WI38 (cell line): ENCODE results near the gene NT5C3B.
A peak's percentile ranks its signal among the peaks of the same experiment; 100 is the strongest.
"Not testable (repeated sequence)": the region's sequence is repeated elsewhere in the genome, so short reads cannot be mapped to it uniquely, and the experiment has no call there.

Source experiments
- H3K4me3 ChIP-seq: 2 replicates; pipeline ENCODE4 v1.5.1; 2011; ENCODE audit warnings: low read depth, mild to moderate bottlenecking, control low read depth, low read length
- CTCF ChIP-seq: IDR thresholded peaks from 2 replicates; pipeline ENCODE4 v1.5.1; 2012; ENCODE audit warnings: low read depth, mild to moderate bottlenecking, control low read depth, low read length

Gene NT5C3B

DNA sequence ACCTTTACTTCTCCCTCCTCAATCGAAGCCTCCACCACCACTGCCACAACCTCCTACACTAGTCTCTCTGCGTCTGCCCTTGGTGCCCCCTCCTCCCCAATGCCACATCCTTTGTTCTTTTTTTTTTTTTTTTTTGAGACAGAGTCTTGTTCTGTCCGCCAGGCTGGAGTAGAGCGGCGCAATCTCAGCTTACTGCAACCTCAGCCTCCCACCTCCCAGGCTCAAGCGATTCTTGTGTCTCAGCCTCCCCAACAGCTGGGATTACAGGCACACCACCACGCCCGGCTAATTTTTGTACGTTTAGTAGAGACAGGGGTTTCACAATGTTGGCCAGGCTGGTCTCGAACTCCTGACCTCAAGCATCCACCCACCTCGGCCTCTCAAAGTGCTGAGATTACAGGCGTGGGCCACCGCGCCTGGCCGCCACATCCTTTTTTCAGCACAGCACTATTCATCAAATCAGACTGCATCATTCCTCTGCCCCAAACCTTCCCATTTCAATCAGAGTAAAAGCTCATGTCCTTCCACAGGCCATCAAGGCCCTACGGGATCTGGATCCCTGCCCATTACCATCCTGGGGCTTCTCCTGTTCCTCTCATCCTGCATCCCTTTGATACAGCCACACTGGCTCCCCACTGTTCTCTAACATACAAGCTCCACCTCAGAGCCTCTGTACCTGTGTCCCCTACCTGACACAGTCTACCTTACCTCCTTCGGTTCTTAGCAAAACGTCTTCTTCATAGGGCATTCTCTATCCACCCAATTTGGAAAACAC lies 27.2 kb upstream of the NT5C3B start:
- peak overlapping the region; percentile 90 for H3K4me3 ChIP-seq
- no peak for TF ChIP-seq CTCF

GRCh38 chr17:41860254-41860931 lies 24.4 kb upstream of the NT5C3B start:
- H3K4me3 ChIP-seq = no peak overlapping the region
- no peak for TF ChIP-seq CTCF

DNA sequence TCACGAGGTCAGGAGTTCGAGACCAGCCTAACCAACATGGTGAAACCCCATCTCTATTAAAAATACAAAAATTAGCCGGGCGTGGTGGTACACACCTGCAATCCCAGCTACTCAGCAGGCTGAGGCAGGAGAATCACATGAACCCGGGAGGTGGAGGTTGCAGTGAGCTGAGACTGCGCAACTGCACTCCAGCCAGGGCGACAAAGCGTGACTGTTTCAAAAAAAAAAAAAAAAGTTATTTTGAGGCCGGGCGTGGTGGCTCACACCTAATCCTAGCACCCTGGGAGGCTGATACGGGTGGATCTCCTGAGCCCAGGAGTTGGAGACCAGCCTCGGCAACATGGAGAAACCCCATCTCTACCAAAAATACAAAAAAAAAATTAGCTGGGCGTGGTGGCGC lies 15.3 kb upstream of the NT5C3B start:
- not testable (repeated sequence) for H3K4me3 ChIP-seq

- no peak overlapping the region for H3K4me3 ChIP-seq
- TF ChIP-seq CTCF = no peak
Measured at GRCh38 chr17:41849251-41849990, 13.4 kb upstream of the NT5C3B start.

DNA sequence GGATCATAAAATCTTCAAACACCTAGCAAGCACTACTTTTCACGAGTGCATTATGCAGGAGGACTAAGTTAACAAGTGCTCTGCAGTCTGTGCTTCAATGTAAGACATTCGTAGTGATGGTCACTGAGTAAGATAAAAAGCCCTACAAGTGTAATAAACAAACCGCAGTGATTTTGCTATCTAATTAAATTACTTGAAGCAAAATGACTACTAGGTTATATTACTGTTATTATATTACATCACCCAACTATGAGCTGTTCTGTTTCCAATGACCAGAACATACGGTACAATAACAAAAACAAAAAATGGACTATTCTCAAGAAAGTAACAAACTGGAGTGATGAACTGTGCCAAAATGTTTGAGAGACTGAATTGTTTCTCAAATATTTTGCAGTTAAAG lies 12.8 kb upstream of the NT5C3B start:
- no peak for TF ChIP-seq CTCF
- H3K4me3 ChIP-seq = no peak overlapping the region

GRCh38 chr17:41844971-41845370 lies 8.9 kb upstream of the NT5C3B start:
- no peak for TF ChIP-seq CTCF

GRCh38 chr17:41840781-41841180 lies 4.7 kb upstream of the NT5C3B start:
- H3K4me3 ChIP-seq = not testable (repeated sequence)

More at GRCh38 chr17:41844971-41845370, 8.9 kb upstream of the NT5C3B start:
- H3K4me3 ChIP-seq = no peak overlapping the region

DNA sequence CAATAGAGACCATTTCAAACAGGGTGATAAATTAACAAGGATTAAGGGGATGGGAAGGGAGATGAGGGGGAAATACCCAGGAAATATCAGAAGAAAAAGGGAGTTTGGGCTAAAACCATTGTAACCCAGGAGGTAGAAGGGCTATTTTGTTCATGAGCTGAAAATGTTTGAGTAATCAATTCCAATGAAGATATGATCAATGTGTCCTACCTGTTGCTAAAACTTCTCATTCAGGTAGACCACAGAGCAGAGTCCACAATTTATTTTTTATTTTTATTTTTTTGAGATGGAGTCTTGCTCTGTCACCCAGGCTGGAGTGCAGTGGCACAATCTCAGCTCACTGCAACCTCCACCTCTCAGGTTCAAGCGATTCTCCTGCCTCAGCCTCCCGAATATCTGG lies 3.4 kb upstream of the NT5C3B start:
- not testable (repeated sequence) for H3K4me3 ChIP-seq
